Measurements from ENCODE around the gene OR5C1. TPM values are rescaled to one million over a fixed set of nuclear protein-coding genes. Genes with fewer than 3 reads are reported as not detected.

Gene OR5C1
- total and polyA plus RNA-seq, 8 donors, result not detected

DNA sequence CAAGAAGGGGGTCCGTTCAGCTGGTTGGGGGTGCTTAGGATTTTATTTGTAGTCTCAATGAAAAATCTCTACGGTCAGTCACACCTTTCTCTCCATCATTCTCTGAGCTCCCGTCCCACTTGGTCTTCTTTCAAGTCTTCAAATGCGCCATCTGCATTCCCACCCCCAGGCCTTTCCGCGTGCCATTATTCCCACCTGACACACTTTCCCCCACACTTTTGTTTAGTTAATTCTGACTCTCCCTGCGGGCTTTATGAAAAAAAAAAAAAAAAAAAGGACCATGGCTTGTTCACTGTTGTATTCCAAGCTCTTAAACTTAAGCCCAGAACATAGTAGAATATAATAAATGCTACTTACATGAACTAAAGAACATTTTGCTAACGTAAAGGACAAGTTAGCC, 11.7 kb upstream of the OR5C1 start:
- no peak for DNase-seq
- WGBS, 5 donors, result 84 to 90% (median 86%) methylated on average over 8 of the region's 8 CpGs
- Histone ChIP-seq H3K27me3 (no peaks in the 10 kb centered on the region), H3K4me1 (no peaks in the 10 kb centered on the region), H3K9me3 (peaks cover 0 to 19% (median 2%) of the 10 kb centered on the region in 4 donors), H3K36me3 (no peaks in the 10 kb centered on the region), H3K27ac (no peak overlapping the region), H3K4me3 (no peak overlapping the region)
- intact Hi-C loops (cut with DNase I; ENCODE audit: low total_unique reads), result no loop called here
- TF ChIP-seq EP300 (IDR thresholded peaks at IDR 0.05) (no peak), POLR2A (IDR thresholded peaks at IDR 0.05) (no peak), POLR2AphosphoS5 (IDR thresholded peaks at IDR 0.05) (no peak)
- TF ChIP-seq, protein P1, sequence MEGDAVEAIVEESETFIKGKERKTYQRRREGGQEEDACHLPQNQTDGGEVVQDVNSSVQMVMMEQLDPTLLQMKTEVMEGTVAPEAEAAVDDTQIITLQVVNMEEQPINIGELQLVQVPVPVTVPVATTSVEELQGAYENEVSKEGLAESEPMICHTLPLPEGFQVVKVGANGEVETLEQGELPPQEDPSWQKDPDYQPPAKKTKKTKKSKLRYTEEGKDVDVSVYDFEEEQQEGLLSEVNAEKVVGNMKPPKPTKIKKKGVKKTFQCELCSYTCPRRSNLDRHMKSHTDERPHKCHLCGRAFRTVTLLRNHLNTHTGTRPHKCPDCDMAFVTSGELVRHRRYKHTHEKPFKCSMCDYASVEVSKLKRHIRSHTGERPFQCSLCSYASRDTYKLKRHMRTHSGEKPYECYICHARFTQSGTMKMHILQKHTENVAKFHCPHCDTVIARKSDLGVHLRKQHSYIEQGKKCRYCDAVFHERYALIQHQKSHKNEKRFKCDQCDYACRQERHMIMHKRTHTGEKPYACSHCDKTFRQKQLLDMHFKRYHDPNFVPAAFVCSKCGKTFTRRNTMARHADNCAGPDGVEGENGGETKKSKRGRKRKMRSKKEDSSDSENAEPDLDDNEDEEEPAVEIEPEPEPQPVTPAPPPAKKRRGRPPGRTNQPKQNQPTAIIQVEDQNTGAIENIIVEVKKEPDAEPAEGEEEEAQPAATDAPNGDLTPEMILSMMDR (IDR thresholded peaks at IDR 0.05), result no peak

DNA sequence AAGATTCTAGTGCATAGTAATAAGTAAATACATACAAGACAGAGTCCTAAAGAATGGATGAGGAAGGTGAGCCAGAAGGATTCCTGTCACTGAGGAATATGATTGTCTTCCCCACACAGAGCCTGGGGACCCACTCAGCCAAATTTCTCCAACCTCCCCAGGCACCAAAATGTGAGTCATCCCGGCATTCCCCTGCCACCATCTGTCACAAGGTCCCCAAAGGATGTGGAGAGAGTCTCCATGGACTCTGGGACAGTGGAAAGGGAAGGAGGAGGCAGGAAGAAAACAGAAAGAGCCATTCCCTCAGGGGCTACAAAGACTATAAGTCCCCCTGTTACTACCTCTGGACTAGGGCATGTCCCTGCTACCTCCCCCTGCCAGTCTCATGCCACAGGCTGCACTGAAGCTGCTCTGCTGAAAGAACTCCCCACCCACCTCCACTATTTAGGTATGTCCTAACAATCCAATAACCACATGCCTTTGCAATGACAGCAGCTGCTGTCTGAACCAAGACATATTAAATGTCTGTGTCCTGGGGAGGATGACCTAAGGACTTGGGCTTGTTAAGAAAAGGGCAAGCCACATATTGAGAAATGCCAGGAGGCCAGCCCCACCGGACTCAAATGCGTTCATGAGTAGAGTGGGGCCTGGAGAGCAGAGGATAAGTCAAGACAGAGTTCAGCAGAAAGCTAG, 10.7 kb upstream of the OR5C1 start:
- Histone ChIP-seq H3K36me3 (no peaks in the 10 kb centered on the region), H3K27me3 (no peaks in the 10 kb centered on the region), H3K27ac (no peak overlapping the region), H3K4me3 (no peak overlapping the region), H3K4me1 (no peaks in the 10 kb centered on the region), H3K9me3 (peaks cover 0 to 13% (median 2%) of the 10 kb centered on the region in 4 donors)
- WGBS, 5 donors, result 74 to 89% (median 83%) methylated on average over 3 of the region's 3 CpGs
- intact Hi-C loops (cut with DNase I; ENCODE audit: low total_unique reads), result no loop called here
- no peak for DNase-seq
- TF ChIP-seq POLR2AphosphoS5 (IDR thresholded peaks at IDR 0.05) (no peak), POLR2A (IDR thresholded peaks at IDR 0.05) (no peak), EP300 (IDR thresholded peaks at IDR 0.05) (no peak)
- TF ChIP-seq, protein P1 (IDR thresholded peaks at IDR 0.05), result no peak

DNA sequence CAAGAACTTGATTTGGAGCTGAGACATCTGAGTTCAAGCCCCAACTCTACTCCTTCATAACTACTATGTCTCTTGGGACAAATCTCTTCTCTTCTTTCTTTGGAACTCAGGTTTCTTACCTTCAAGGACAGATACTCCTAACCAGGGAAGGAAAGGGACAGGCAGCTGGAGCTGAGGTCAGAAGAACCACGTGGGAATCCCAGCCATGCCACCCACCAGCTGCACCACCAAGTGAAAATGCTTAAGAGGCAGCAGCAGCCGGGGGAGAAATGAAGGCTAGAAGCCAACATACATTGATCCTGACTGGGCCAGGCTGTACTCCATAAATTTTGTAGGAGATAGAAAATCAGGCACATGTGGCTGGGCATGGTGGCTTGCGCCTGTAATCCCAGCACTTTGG, 9.6 kb upstream of the OR5C1 start:
- DNase-seq, result no peak
- no peak overlapping the region for H3K4me3 ChIP-seq
- H3K27ac ChIP-seq, result no peak overlapping the region
- whole genome bisulfite sequencing, 5 donors, result 80 to 89% (median 84%) methylated on average over 3 of the region's 3 CpGs
- H3K27me3 ChIP-seq, result no peaks in the 10 kb centered on the region
- H3K36me3 ChIP-seq, result no peaks in the 10 kb centered on the region
- no peaks in the 10 kb centered on the region for H3K4me1 ChIP-seq
- intact Hi-C loops (cut with DNase I; ENCODE audit: low total_unique reads), result no loop called here
- peaks cover 0 to 2% (median 0%) of the 10 kb centered on the region in 4 donors for H3K9me3 ChIP-seq
- TF ChIP-seq, protein P1 (IDR thresholded peaks at IDR 0.05), result no peak
- TF ChIP-seq POLR2AphosphoS5 (IDR thresholded peaks at IDR 0.05), result no peak
- TF ChIP-seq POLR2A (IDR thresholded peaks at IDR 0.05), result no peak
- no peak for TF ChIP-seq EP300 (IDR thresholded peaks at IDR 0.05)

DNA sequence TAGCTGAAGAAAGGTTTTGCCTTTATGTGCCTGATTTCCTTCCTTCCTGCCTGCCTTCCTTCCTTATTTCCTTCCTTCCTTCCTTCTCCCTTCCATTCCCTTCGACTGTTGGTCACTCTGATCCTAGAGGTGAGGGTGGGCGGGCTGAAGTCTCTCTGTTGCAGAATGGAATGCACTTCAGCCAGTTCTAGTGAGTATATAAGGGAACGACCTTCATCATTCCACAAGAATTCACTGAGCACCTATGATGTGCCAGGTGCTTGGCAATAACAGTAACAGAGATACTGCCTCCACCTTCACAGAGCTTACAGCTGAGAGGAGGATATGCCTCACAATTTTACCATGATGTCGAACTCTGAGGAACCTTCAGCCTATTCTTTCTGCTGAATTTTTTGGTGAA, 8.7 kb upstream of the OR5C1 start:
- Histone ChIP-seq H3K4me3 (no peak overlapping the region), H3K27me3 (no peaks in the 10 kb centered on the region), H3K27ac (no peak overlapping the region), H3K36me3 (no peaks in the 10 kb centered on the region), H3K4me1 (no peaks in the 10 kb centered on the region), H3K9me3 (no peaks in the 10 kb centered on the region)
- intact Hi-C loops (cut with DNase I; ENCODE audit: low total_unique reads), result no loop called here
- 62 to 80% (median 63%) methylated on average over 4 of the region's 4 CpGs for WGBS, 5 donors
- TF ChIP-seq POLR2A (IDR thresholded peaks at IDR 0.05), result no peak
- TF ChIP-seq EP300 (IDR thresholded peaks at IDR 0.05), result no peak
- no peak for TF ChIP-seq POLR2AphosphoS5 (IDR thresholded peaks at IDR 0.05)
- TF ChIP-seq, protein P1 (IDR thresholded peaks at IDR 0.05), result no peak
- no peak for DNase-seq
